Left ventricle myocardium inferior (tissue), 1 donor: Measurements from ENCODE around the gene SSH2. TPM values are rescaled to one million over a fixed set of nuclear protein-coding genes. Genes with fewer than 3 reads are reported as not detected.

Experiments
- DNase-seq: peaks from one replicate; pipeline ENCODE4 v3.0.0-alpha.2; 2020
- H3K27ac ChIP-seq: fragments of 200-600 bp; replicated peaks from 2 replicates; pipeline ENCODE4 v1.8.0; 2021
- H3K27me3 ChIP-seq: fragments of 200-600 bp; 2 replicates; pipeline ENCODE4 v1.8.0; 2021; ENCODE audit warnings: low read depth
- H3K36me3 ChIP-seq: fragments of 200-600 bp; 2 replicates; pipeline ENCODE4 v1.8.0; 2021
- H3K4me1 ChIP-seq: fragments of 200-600 bp; 2 replicates; pipeline ENCODE4 v1.8.0; 2021
- H3K4me3 ChIP-seq: fragments of 200-600 bp; 2 replicates; pipeline ENCODE4 v1.8.0; 2021; ENCODE audit warnings: mild to moderate bottlenecking, moderate library complexity
- H3K9me3 ChIP-seq: fragments of 200-600 bp; replicated peaks from 2 replicates; pipeline ENCODE4 v1.8.0; 2021
- CTCF ChIP-seq: fragments of 200-600 bp; IDR thresholded peaks from 2 replicates; pipeline ENCODE4 v1.8.0; 2021; ENCODE audit warnings: antibody characterized with exemption, mild to moderate bottlenecking, borderline replicate concordance
- intact Hi-C: fragments of 100-400 bp; cut with micrococcal nuclease; formaldehyde crosslinking; loops from one replicate; pipeline ENCODE4 v1.11.0; 2022
- total RNA-seq: library from RNA; stranded (reverse); fragmentation: NEBNext Ultra II Directional; extraction: Animal tissue kit (Norgen Biotek cat#: 25700); gene quantifications from one replicate; pipeline ENCODE4 v1.2.1, GENCODE V29; 2021
- donor health status: DM: no; HTN: yes; CAD: no; lungs with severe emphysema.

SSH2 gene
- total RNA-seq, 1 donor from 2014 or later: 28.6 TPM

- peak; percentile 97 for DNase-seq
- intact Hi-C loops: no loop called here
- Histone ChIP-seq H3K27me3 (no peaks in the 10 kb centered on the region), H3K36me3 (no peaks in the 10 kb centered on the region), H3K4me1 (peaks cover 57% of the 10 kb centered on the region), H3K9me3 (no peaks in the 10 kb centered on the region), H3K4me3 (peak overlapping the region; percentile 63), H3K27ac (peak overlapping the region; percentile 67)
- TF ChIP-seq CTCF: peak; percentile 93
These were observed 316.6 kb downstream of the SSH2 start for GRCh38 chr17:29613352-29613837.

GRCh38 chr17:29612404-29613280 lies 317.4 kb downstream of the SSH2 start:
- peak overlapping the region; percentile 67 for H3K27ac ChIP-seq
- H3K4me1 ChIP-seq: peaks cover 49% of the 10 kb centered on the region
- no peak for TF ChIP-seq CTCF
- no peaks in the 10 kb centered on the region for H3K27me3 ChIP-seq
- intact Hi-C loops: no loop called here
- H3K4me3 ChIP-seq: peak overlapping the region; percentile 63
- no peaks in the 10 kb centered on the region for H3K9me3 ChIP-seq
- H3K36me3 ChIP-seq: no peaks in the 10 kb centered on the region
- no peak for DNase-seq

- Histone ChIP-seq H3K36me3 (no peaks in the 10 kb centered on the region), H3K27me3 (no peaks in the 10 kb centered on the region), H3K4me3 (no peak overlapping the region), H3K4me1 (peaks cover 43% of the 10 kb centered on the region), H3K9me3 (no peaks in the 10 kb centered on the region), H3K27ac (no peak overlapping the region)
- intact Hi-C loops: no loop called here
- TF ChIP-seq CTCF: no peak
- DNase-seq: no peak
These were observed 318.0 kb downstream of the SSH2 start for GRCh38 chr17:29612094-29612403.

GRCh38 chr17:29611351-29612093 lies 318.5 kb downstream of the SSH2 start:
- H3K4me1 ChIP-seq: peaks cover 38% of the 10 kb centered on the region
- intact Hi-C loops: no loop called here
- H3K27me3 ChIP-seq: no peaks in the 10 kb centered on the region
- no peak overlapping the region for H3K27ac ChIP-seq
- no peak for DNase-seq
- no peak for TF ChIP-seq CTCF
- H3K9me3 ChIP-seq: no peaks in the 10 kb centered on the region
- H3K4me3 ChIP-seq: no peak overlapping the region
- no peaks in the 10 kb centered on the region for H3K36me3 ChIP-seq

GRCh38 chr17:29610395-29610794 lies 319.6 kb downstream of the SSH2 start:
- no peaks in the 10 kb centered on the region for H3K9me3 ChIP-seq
- H3K27me3 ChIP-seq: no peaks in the 10 kb centered on the region
- no peak for TF ChIP-seq CTCF
- no peak for DNase-seq
- peaks cover 28% of the 10 kb centered on the region for H3K4me1 ChIP-seq
- intact Hi-C loops: no loop called here
- H3K27ac ChIP-seq: no peak overlapping the region
- no peak overlapping the region for H3K4me3 ChIP-seq
- H3K36me3 ChIP-seq: no peaks in the 10 kb centered on the region
